ENCODE measurements around the gene MAGI1.

MAGI1 gene

GRCh38 chr3:66018057-66019033, 20.4 kb downstream of the MAGI1 start:
- TF ChIP-seq JUND (IDR thresholded peaks at IDR 0.05; ENCODE audit: low read depth): no peak
- in situ Hi-C loops (cut with HindIII; ENCODE audit: low pct_unique_long_range_greater_than_20kb, low sequenced_read_pairs): no loop called here
- no peak for DNase-seq (ENCODE audit: low read depth in 1 of 2, low spot score in 1 of 2)

GRCh38 chr3:66017591-66017990, 21.1 kb downstream of the MAGI1 start:
- no peak for TF ChIP-seq JUND (IDR thresholded peaks at IDR 0.05; ENCODE audit: low read depth)
- no peak for DNase-seq (ENCODE audit: low read depth in 1 of 2, low spot score in 1 of 2)
- in situ Hi-C loops (cut with HindIII; ENCODE audit: low pct_unique_long_range_greater_than_20kb, low sequenced_read_pairs): no loop called here

GRCh38 chr3:66017084-66017483, 21.6 kb downstream of the MAGI1 start:
- in situ Hi-C loops (cut with HindIII; ENCODE audit: low pct_unique_long_range_greater_than_20kb, low sequenced_read_pairs): no loop called here
- no peak for TF ChIP-seq JUND (IDR thresholded peaks at IDR 0.05; ENCODE audit: low read depth)
- DNase-seq (ENCODE audit: low read depth in 1 of 2, low spot score in 1 of 2): no peak

DNA sequence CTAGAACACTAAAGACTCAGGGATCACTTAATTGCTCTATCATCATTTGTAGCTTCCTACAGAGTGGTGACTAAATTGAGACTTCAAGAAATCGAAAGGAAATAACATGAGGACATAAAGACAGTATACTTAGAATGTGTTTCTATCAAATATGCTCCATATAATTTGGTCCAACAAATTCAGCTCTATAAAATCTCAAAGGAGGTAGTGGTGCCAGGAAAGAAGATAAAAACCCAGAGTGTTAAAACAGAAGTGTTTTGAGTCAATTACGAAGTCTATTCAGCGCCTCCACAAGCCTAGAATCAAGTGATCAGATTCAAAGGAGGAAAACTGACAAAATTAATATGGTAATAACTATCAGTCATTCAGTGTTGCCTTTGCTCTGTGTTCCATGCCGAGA, 22.9 kb downstream of the MAGI1 start:
- in situ Hi-C loops (cut with HindIII; ENCODE audit: low pct_unique_long_range_greater_than_20kb, low sequenced_read_pairs): no loop called here
- TF ChIP-seq JUND (IDR thresholded peaks at IDR 0.05; ENCODE audit: low read depth): no peak
- DNase-seq (ENCODE audit: low read depth in 1 of 2, low spot score in 1 of 2): no peak

GRCh38 chr3:66014651-66015050, 24.1 kb downstream of the MAGI1 start:
- no peak for TF ChIP-seq JUND (IDR thresholded peaks at IDR 0.05; ENCODE audit: low read depth)
- in situ Hi-C loops (cut with HindIII; ENCODE audit: low pct_unique_long_range_greater_than_20kb, low sequenced_read_pairs): no loop called here
- DNase-seq (ENCODE audit: low read depth in 1 of 2, low spot score in 1 of 2): no peak

DNA sequence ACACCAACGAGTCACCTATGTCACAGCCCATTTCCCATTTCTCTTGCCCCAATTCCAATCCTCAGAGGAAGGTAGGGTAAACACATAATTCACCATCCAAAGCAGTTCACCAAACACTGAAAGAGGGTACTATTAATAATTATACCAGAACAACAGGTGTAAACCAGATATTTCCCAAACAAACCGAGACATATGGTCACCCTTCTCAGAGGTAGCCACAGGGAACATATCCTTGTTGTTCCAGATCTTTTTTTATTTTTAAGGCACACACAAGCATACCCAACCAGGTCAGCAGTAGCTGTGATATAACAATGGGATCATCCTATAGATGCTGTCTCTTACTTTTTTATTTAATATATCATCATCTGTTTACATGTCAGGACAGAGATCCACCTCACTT, 24.7 kb downstream of the MAGI1 start:
- TF ChIP-seq JUND (IDR thresholded peaks at IDR 0.05; ENCODE audit: low read depth): no peak
- DNase-seq (ENCODE audit: low read depth in 1 of 2, low spot score in 1 of 2): no peak
- in situ Hi-C loops (cut with HindIII; ENCODE audit: low pct_unique_long_range_greater_than_20kb, low sequenced_read_pairs): no loop called here

DNA sequence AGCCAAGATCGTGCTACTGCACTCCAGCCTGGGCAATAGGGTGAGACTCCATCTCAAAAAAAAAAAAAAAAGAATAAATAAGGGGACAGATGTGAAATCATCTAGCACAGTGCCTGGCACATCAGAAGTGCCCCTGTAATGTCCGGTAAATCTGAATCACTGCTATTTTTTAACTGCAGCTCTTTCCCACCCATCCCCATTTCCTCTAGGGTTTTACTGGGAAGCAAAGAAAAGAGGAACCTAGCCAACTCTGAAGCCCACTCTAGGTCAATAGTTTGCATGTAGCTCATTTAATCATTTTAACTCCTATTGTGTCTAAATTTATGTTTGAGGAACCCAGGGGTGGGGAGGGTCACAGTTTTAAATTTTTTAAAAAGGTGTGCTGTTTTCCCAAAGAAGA, 26.0 kb downstream of the MAGI1 start:
- no peak for DNase-seq (ENCODE audit: low read depth in 1 of 2, low spot score in 1 of 2)
- in situ Hi-C loops (cut with HindIII; ENCODE audit: low pct_unique_long_range_greater_than_20kb, low sequenced_read_pairs): no loop called here
- no peak for TF ChIP-seq JUND (IDR thresholded peaks at IDR 0.05; ENCODE audit: low read depth)

DNA sequence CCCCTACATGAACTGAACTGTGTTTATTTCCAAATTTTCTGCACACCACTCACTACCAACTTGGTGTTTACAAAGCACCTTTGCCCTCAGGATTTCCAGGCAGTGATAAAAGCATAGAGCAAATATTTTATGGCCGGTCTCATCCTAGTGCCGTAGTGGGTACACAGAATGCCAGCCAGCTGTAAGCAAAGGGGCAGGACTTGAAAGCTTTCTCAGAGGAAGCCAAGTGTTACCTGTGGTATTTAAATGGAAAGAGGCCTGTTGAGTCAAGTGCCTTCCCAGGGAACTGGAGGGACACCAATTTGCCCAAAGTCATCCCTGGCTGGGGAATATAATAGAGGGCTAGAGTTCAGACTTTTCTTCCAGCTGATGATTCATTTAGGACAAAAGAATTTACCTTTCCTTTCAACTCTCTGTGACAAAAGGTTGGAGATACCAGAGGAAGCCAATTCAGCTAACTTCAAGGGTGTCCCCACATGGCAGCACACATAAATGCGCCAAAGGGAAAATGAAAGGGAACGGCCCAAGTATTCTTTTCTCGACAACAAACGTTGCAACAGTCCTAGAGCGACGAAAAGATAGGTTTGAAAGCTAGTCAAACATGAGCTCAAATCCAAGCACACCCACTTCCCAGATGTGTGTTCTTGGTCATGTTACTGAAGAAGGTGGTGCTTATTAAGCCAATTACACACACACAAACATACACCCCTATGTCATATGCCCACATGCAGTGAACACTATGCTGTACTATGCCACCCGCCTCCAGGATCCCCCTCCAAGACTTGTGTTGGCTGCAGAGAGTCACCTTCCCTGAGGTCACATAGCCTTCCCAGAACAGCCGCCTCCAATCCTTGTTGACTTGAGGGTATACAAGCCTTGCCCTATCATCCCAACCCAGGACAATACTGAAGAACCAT, 27.7 kb downstream of the MAGI1 start:
- in situ Hi-C loops (cut with HindIII; ENCODE audit: low pct_unique_long_range_greater_than_20kb, low sequenced_read_pairs): no loop called here
- DNase-seq (ENCODE audit: low read depth in 1 of 2, low spot score in 1 of 2): peak in 1 of 2 experiments; percentile 45
- TF ChIP-seq JUND (IDR thresholded peaks at IDR 0.05; ENCODE audit: low read depth): no peak

DNA sequence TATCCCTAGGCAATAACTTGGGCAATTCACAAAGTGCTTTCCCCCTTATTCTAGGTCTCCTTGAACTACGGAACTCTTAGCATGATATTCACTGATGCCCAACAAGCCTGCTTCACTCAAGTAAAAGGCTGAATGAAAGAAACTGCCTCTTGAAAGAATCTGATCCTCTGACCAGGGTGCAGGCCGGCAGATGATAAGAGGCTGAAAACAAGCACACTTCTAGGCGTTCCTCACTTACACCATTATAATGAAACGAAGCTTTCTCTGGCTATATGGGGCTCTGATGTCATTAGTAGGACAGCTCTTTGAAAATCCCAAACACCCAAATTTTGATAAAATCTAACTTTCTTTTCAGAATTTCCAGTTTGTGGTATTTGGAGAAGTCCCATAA, 28.4 kb downstream of the MAGI1 start:
- DNase-seq (ENCODE audit: low read depth in 1 of 2, low spot score in 1 of 2): no peak
- no peak for TF ChIP-seq JUND (IDR thresholded peaks at IDR 0.05; ENCODE audit: low read depth)
- in situ Hi-C loops (cut with HindIII; ENCODE audit: low pct_unique_long_range_greater_than_20kb, low sequenced_read_pairs): no loop called here

GRCh38 chr3:66004244-66004643, 34.5 kb downstream of the MAGI1 start:
- no peak for DNase-seq (ENCODE audit: low read depth in 1 of 2, low spot score in 1 of 2)
- in situ Hi-C loops (cut with HindIII; ENCODE audit: low pct_unique_long_range_greater_than_20kb, low sequenced_read_pairs): no loop called here

GRCh38 chr3:66001626-66002025, 37.1 kb downstream of the MAGI1 start:
- no peak for TF ChIP-seq JUND (IDR thresholded peaks at IDR 0.05; ENCODE audit: low read depth)
- DNase-seq (ENCODE audit: low read depth in 1 of 2, low spot score in 1 of 2): no peak
- in situ Hi-C loops (cut with HindIII; ENCODE audit: low pct_unique_long_range_greater_than_20kb, low sequenced_read_pairs): no loop called here

More at GRCh38 chr3:66004244-66004643, 34.5 kb downstream of the MAGI1 start:
- no peak for TF ChIP-seq JUND (IDR thresholded peaks at IDR 0.05; ENCODE audit: low read depth)

GRCh38 chr3:66000506-66000905, 38.2 kb downstream of the MAGI1 start:
- in situ Hi-C loops (cut with HindIII; ENCODE audit: low pct_unique_long_range_greater_than_20kb, low sequenced_read_pairs): no loop called here
- DNase-seq (ENCODE audit: low read depth in 1 of 2, low spot score in 1 of 2): no peak
- TF ChIP-seq JUND (IDR thresholded peaks at IDR 0.05; ENCODE audit: low read depth): no peak

- no peak for TF ChIP-seq JUND (IDR thresholded peaks at IDR 0.05; ENCODE audit: low read depth)
- in situ Hi-C loops (cut with HindIII; ENCODE audit: low pct_unique_long_range_greater_than_20kb, low sequenced_read_pairs): no loop called here
- DNase-seq (ENCODE audit: low read depth in 1 of 2, low spot score in 1 of 2): no peak
Measured at GRCh38 chr3:65999606-66000005, 39.1 kb downstream of the MAGI1 start.
